ENCODE measurements around the gene FRMD4A.

Gene FRMD4A

DNA sequence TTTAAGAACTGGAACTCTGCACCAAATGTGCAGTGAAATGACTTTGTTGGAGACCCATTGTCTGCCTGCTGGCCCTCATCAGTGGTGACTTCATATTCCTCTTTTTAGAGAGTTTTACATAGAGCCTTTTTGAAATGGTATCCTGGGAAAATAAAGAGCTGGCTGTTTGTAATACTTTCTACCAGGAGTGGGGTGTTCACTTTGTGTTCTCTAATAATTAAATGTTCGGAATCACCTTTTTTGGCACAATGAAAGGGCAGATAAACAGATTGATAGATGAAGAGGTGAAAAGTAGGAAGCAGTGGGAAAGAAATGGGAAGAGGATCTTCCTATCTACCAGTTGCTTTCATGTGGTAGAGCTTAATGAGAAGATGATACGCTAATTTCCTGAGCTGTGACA is 688.4 kb downstream of the FRMD4A start:
- no peak for DNase-seq (ENCODE audit: low spot score)

DNA sequence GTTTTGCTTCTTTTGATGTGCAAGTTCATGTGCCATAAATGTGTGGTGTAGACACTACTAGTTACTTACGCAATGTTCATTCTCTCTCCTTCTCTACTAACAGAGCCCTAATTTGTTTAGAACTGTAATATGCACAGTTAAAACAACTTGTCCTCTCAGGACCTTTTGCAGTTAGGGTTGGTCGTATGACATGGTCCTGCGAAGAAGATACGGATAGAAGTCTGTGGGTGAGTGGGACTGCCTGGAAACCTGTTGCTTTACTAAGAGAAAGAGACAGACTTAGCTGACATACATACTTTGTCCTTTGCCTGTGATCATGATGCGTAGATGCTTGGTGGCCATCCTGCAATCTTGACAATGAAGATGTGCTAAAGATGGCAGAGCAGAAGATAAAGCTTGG is 692.8 kb downstream of the FRMD4A start:
- no peak for DNase-seq (ENCODE audit: low spot score)

DNA sequence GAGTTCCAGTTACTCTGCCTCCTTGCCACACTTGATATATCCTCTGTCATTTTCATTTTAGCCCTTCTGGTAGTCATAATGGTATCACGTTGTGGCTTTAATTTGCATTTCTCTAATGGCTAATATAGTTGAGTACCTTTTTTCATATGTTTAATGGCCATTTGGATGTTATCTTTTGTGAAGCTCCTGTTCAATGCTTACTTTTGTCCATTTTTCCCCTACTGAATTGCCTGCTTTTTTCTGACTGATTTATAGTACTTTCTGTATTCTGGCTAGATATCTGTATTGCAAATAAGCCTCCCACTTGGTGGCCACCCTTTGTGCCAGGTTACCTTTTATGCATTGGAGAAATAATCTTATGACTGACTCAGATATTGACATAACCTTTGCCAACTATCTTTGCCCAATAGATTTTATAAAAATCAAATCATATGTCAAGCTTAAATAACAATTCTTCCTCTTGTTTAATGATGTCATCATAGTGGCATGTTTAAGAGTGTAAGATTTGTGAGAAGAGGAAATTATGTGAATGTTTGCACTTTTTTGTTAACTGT is 693.3 kb downstream of the FRMD4A start:
- DNase-seq (ENCODE audit: low spot score), result no peak

DNA sequence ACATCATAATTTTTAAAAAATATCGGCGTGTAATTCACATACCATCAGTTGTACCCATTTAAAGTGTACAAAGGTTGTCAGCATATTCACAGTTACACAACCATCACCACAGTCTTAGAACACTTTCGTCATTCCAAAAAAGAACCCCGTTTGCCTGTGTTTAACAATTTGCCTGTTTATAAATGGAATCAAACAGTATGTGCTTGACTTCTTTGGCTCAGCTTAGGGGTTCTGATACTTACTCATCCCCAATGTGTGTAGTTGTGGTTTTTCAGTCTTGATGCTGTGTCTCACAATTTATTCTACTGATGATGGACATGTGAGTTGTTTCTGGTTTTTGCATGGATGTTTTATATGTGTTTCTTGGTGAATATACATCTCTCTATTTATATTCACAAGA is 693.9 kb downstream of the FRMD4A start:
- DNase-seq (ENCODE audit: low spot score), result no peak

DNA sequence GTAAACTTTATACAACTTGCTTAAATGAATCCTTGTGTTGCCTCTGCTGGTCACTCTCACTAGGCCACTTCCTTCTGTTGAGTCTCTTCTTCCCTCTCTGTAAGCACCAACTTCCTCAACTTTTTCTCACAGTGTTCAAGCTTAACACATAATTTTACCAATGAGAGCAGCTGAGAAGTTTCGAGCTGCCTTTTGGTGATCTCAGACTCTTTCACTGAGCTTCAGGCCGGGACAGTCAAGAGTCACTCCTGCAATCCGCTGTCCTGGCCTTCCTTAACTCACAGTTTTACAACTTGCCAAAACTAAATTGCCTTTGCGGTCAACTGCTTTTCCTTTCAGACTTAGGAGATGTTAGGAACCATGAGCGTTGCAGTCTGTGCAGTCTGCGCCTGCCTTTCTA is 696.5 kb downstream of the FRMD4A start:
- no peak for DNase-seq (ENCODE audit: low spot score)

DNA sequence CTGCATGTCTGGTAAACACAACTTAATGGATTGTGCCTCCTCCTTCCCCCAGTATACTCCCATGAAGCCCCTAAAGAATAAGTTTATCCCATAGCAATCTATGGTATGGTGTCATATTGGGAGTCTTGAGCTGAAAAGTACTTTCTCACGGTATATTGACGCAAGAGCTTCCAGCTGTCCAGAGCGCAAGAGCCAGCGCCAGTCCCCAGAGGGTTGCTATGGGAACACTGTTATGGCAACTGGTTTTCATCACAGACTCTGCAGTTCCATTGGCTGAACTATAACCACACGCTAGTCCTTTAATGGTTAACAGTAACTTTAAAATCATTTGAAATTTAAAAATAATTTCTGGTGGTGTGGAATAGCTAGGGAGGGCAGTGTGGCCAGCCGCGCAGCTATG is 697.0 kb downstream of the FRMD4A start:
- no peak for DNase-seq (ENCODE audit: low spot score)

DNA sequence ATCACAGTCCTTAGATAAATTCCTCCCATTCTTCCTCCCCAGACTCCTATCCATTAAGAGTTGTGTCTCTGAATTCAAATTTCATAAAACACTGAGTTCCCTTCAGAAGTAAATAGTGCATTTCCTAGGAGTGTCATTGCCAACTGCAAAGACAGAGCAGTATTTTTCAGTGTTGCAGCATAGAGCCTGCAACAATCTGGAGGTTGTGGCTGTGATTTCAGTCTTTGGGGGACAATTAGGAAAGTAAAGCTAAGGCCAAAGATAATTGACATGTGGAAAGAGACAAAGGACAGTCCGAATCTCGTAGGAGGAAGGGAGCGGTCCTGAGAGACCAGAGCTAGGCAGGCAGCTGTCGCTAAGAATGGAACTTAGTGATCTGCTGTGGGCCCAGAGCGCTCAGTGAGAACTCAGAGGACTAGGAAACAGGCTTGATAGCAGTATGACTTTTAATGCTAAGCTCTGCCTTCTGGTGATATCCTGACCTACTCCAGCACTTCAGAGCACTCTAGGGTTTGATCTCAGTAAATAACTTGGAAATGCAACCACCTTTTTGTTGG is 697.8 kb downstream of the FRMD4A start:
- DNase-seq (ENCODE audit: low spot score), result no peak

DNA sequence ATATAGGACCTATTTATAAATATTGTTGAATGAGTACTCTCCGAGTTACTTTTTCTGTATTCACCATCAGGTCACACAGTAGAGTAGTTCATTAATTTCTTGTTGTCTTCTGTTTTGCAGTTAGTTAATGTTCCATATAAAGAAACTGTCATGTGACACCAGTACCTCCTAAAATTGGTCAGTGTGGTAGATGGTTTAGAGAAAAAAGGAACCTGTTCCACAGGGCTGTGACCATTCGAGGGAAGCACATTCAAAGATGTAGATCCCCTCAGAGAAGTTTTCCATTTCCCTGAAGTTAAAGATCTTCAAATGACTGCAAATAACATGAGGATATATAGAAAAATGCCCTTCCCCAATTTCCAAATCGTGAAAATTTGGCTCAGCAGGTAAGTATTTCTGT is 698.3 kb downstream of the FRMD4A start:
- no peak for DNase-seq (ENCODE audit: low spot score)

DNA sequence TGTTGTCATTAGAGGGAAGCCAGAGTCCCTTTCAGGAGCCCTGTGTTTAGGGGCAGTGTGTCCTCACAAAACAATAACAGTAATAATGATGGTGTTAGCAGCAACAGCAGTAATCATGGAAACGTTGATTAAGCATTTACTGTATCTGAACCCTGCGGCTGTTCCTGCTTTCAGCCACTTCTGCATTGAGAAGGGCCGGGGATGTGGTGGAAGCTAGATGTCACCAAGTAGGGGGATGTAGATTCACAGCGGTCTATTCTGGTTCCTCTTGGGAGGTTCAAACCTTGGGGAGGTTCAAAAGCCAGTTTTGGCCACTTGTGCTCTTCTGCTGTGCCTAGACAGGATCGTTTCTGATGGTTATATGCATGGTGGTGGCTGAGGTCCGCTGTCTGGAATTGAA is 699.1 kb downstream of the FRMD4A start:
- no peak for DNase-seq (ENCODE audit: low spot score)

DNA sequence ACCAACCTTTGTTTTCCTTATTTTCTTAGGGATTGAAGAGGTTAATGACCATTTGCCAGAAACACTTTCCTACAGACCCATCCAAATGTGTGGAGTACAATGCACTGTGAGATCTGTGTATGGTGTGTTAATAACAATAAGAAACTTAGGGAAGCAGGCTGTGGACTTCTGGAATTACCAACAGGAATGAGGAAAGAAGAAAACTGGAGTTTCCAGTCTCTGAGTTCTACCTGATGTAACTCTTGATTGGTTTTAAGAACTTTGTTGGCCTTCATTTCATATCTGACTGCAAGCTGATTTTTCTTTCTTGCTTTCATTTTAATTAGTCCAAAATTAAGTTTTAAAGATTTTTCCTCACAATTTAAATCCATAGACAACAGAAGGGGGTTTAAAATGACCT is 700.5 kb downstream of the FRMD4A start:
- no peak for DNase-seq (ENCODE audit: low spot score)

DNA sequence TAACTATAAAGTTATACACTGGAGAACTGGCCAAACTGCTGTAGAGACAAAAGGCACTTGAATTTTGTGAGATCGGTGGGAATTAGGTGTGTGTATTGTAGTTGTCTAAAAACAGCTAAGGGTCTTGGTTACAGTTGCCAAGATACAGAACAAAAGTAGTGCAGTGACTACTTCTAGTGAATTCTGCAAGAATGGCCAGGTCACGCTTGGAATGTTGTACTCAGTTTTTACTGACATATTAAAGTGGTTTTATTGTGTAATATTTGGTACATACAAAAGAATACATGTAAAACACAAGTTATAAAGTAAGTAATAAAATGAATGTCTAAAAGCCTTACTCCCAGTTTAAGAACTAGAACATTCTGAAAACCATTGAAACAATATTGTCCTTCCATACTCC is 701.6 kb downstream of the FRMD4A start:
- DNase-seq (ENCODE audit: low spot score), result no peak

DNA sequence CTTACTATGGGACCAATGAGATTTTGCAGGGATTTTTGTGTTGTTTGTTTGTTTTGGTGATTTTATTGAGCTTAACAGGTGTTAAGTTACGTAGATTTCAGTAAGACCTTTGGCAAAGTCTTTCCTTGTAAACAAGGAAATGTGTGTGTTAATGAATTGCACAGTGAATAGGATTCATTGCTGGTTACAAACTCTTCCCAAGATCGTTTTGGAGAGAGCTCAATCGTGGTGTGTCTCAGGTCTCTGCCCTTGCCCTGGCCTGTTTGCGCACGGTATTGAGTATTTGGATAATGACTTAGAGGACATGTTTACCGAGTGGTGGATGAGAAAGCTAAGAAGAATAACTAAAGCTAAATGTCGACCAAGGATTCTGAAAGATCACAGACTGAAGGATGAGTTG is 702.1 kb downstream of the FRMD4A start:
- no peak for DNase-seq (ENCODE audit: low spot score)

DNA sequence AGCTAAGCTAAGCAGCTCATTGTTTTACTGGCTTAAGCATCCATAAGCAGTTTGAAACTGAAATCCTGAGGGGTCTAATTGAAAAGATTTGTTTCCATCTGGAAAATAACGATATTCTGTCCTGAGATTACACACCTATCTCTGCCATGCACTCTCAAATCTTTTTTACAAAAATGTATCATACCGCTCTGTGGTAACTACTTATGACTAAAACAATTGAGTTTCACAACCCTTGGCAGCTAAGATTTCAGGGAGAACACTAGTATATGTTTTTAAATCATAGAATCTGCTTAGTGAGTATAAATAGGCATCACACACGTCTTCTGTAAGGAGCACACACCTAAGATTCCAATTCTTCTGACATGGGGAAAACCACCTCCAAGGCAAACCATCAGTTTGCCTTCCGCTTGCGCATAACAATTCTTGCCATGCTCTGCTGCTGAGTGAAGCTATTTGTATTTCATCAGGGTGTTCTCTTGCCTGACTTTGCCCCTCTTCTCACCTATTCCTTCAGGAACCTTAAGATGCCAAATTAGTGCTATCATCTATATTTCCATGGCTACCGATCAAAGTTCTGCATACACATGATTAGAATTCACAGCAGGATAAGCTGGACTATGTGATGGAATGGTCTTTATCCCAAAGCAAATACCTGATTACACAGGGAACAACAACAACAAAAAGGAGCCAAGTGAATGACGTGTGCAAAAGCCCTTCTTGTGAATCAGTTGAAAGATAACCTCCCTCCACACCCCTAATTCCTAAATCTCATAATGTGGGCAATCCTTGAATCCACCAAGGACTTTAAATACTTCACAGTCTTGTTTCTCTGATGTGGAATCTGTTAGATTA is 703.0 kb downstream of the FRMD4A start:
- DNase-seq (ENCODE audit: low spot score), result no peak

DNA sequence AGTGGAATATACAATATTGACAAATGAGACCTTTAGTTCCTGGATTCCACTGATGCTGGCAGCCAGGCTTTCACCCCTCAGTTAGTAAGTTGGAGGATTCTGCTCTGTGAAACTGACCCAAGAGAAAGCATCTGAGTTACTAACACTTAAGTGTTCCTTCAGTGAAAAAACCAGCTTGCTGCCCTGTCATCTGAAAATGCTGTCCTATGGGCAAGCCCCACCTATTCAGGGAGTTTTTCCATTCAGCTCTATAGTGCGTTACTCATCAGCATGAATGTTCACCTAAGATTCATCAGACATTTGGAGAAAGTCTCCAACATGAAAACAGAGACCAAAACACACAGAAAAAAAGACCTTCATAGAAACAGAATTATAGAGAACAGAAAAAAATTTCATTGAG is 706.1 kb downstream of the FRMD4A start:
- DNase-seq (ENCODE audit: low spot score), result no peak

DNA sequence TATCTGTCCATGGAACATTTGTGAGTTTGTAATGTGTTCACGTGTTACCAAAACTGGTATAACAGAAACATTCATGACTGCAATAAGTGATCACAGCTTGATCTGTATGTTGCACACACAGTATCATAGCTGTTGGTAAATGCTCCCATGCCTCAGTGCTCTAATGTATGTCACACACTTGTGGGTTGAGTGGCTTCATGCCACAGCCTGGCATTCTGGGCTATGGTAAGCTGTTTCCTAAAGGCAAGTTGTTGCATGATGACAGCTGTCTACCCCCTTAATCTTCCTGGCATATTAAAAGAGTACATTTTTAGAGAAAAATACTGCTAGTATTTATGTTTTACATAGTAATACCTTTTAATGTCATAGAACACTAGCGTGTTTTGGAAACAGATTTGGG is 708.8 kb downstream of the FRMD4A start:
- DNase-seq (ENCODE audit: low spot score), result no peak

DNA sequence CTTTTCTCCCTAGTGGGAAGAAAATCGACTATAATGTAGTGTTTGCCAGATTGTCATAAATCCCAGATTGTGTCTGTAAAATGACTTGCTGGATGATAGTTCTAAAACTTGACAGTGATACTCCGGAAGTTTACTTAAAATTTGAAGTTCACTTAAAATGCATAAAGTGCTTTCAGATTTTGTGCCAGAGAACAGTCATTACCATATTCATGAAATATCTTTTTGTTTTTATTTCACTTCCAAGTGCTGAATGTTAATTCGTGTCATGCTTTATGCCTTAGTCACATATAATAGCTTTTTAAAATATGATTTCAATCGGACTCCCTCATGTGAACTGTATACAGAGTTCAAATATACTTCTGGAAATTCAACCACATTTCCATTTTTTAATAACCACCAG is 713.6 kb downstream of the FRMD4A start:
- DNase-seq (ENCODE audit: low spot score), result no peak

DNA sequence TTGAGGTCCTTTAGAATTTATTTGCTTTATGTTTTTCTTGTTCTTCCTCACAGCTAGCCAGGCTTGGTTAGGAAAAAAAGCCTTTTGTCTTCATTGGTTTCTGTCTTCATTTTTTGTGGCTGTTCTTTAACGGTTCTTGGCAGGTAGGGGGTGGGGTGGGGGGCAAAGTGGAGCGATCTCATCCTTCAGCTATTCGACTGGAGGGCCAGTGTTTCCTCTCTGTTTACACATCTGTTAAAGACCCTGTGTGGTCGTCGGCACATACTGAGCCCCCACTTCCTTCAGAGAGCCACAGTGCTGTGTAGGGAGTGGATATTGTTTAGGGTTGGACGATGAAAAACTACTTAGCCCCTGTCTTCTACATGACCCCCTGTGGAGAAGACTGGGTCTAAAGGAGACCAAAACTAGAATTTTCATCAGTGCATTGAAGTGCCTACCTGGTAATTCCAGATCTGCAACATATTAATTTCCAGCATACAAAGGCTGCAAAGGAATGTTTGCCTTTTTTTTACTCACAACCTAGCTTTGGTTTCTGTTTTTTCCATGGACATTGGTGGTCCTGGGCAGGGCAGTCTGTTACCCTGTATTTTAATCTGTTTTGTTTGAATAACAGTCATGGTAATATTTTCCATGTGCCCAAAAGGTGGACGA is 714.9 kb downstream of the FRMD4A start:
- no peak for DNase-seq (ENCODE audit: low spot score)

DNA sequence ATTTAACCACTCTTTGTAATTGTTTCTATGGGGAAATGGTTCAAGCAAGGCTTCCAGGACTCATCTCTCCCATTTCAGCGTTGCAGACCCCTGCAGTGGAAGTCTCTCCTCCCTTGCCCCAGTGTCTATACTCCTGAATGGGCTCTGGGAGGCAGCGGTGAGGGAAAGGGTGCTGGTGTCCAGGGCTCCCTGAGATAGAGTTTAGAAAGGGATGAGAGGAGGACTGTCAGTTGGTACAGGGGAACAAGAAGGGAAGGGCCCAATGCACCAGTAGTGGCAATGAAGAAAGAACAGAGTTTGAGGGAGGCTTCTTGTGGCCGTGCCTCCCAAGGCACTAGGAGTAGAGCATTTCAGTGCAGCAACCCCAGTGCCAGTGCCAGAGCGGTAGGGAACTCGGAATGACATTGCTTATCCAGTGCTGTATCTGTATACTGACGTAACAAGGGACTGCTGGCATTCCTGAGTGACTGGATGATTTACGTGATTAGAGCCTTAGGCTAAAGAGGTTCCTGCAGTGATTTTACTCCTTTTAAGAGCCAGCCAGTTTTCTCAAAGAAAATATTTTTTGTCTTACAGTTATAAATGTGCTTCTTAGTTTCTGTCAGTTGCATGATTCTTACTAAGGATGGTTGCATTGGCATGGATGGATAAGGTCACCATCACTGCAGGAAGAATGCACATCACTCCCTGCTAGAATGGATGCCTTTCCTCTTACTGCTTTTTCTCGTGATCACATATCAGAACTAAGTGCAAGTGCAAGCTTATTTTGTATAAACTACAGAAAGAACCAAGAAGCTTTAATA is 716.0 kb downstream of the FRMD4A start:
- no peak for DNase-seq (ENCODE audit: low spot score)

DNA sequence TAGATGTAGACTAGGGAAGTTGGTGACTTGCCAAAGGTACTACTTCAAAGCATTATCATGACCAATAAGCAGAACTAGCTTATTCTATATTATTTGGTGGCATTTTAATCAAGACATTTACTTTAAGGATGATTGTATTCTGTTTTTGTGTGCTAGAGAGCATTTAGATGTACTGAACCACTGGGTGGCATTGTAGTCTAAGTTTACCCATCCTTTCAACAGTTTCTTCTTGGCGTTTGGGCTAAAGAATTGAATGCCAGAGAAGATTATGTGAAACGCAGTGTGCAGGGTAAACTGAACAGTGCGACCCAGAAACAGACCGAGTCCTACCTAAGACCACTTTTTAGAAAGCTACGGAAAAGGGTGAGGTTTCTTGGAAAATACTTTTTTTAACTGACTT is 717.2 kb downstream of the FRMD4A start:
- DNase-seq (ENCODE audit: low spot score), result no peak

DNA sequence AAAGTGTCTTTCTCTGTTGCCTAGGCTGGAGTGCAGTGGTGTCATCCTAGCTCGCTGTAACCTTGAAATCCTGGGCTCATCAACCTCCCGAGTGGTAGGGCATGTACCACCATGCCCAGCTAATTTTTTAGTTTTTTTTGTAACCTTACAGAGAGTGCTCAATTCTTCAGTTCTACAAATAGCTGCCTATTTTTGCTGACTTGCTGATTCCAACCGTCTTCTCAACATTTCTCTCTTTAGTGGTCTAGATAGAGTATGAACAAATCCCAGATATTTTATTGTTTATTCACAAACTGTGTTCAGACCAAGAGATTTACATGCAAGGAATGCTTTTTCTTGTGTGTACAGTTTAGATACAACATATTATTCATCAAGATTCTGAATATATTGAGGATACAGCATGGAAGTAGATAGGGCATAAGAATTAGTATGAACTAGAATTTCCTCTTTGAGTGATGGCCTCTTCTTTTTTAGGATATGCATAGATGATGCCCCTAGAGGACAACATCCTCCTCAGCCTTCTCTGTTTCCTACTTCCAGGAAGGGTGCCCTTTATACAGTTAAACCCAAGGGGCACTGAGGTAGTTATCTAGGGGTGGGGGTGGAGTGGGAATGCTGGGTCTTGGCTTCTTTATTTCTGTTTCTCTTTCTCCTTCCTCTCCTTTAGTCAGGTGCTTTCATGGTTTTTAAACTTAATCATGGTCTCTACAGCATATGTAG is 717.9 kb downstream of the FRMD4A start:
- no peak for DNase-seq (ENCODE audit: low spot score)

DNA sequence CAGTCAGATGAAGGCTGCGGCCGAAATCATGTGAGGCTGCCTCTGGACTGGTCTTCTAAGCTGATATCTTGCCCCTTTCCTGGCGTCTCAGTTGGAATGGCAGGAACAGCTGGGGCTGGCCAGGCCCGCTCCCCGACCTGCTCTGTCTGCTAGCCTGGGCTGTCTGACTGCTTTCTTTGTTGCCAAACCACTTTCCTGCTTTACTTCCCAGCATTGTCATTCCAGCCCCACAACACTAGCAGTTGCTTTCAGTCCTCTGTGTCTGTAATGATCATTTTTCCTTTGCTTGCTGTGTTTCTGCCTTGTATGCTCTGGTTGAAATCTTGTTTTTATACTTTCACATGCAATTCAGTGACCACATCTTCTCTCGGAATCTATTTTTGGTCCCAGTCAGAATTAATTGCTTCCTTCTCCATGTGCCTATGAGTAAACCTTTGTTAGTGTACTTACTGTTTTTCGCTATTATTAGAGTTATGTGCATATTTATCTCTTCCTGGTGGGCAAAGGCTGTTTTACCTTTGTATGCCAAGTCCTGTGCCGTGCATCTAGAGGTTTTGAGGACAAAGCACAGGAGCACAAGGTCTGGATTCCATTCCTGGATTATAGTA is 722.4 kb downstream of the FRMD4A start:
- no peak for DNase-seq (ENCODE audit: low spot score)

Data from HuH-7 (cell line).